Measurements from ENCODE around the gene GATM. TPM values are rescaled to one million over a fixed set of nuclear protein-coding genes. Genes with fewer than 3 reads are reported as not detected.

Gene GATM
- total and polyA plus RNA-seq, 2 of the 4 experiments (the other 2 are of a cell fraction) = 0.10 to 0.18 TPM

DNA sequence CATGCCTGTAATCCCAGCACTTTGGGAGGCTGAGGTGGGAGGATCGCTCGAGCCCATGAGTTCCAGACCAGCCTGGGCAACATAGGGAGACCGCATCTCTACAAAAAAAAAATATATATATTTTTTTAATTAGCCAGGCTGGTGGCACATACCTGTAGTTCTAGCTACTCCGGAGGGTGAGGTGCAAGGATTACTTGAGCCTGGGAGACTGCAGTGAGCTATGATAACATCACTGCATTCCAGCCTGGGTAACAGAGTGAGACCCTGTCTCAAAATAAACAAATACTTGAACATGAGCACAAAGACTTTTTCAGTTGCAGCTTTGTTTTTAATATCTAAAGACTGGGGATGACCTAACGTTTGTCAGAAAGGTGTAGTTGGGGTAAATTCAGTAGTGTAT, 31.3 kb upstream of the GATM start:
- in situ Hi-C loops (cut with MboI; ENCODE audit: low sequenced_read_pairs) = no loop called here
- BruUV-seq (replicated peaks) = no TSS peak
- no peak overlapping the region for H3K9ac ChIP-seq (ENCODE audit: low read depth, low read length)

More for the DNA sequence above, 31.3 kb upstream of the GATM start:
- DNase-seq (no peak), ATAC-seq (ENCODE audit: low read depth) (no peak)
- H3K27me3 ChIP-seq (ENCODE audit: control insufficient read depth, insufficient read depth, low read length) = no peaks in the 10 kb centered on the region
- no peak overlapping the region for H2AK9ac ChIP-seq (replicated peaks; ENCODE audit: low read depth, low read length, poor library complexity)
- intact Hi-C loops (cut with micrococcal nuclease) = no loop called here
- peaks cover 49% of the 10 kb centered on the region for H3K36me3 ChIP-seq (ENCODE audit: control insufficient read depth, insufficient read depth, low read length)
- no peak overlapping the region for H2BK120ac ChIP-seq (ENCODE audit: low read depth, low read length)
- peaks cover 5% of the 10 kb centered on the region; the same call in 1 of the 2 replicates for H3K9me1 ChIP-seq (ENCODE audit: insufficient read depth, low read length)
- H4K20me1 ChIP-seq (ENCODE audit: insufficient read depth, low read length) = peaks cover 9% of the 10 kb centered on the region; the same call in 1 of the 2 replicates
- no peaks in the 10 kb centered on the region for H3K4me1 ChIP-seq (ENCODE audit: control insufficient read depth, insufficient read depth, low read length)
- no peak overlapping the region for H3K18ac ChIP-seq (ENCODE audit: low read depth, low read length)
- H3K4me3 ChIP-seq (ENCODE audit: insufficient read depth, low read depth, low read length) = no peak overlapping the region
- no peak overlapping the region for H3K4ac ChIP-seq (ENCODE audit: low read depth, low read length)
- H4K91ac ChIP-seq (ENCODE audit: insufficient read depth, low read depth, low read length) = no peak overlapping the region
- no peak overlapping the region for H3K4me2 ChIP-seq (ENCODE audit: low read depth, low read length)
- WGBS, 2 experiments (ENCODE audit: extremely low coverage in 2 of 2, insufficient read length in 1 of 2) = 80% methylated on average over 1 of the region's 5 CpGs; no CpG with 5 or more reads in 1 of the 2 experiments
- no peak overlapping the region for H2BK20ac ChIP-seq (ENCODE audit: low read depth, low read length)
- H4K5ac ChIP-seq (ENCODE audit: low read depth, low read length) = no peak overlapping the region
- H4K8ac ChIP-seq (ENCODE audit: low read depth in 2 of 2, low read length in 2 of 2) = no peak overlapping the region
- ChIA-PET CTCF (interaction anchor here (1.2 kb wide), 2 partner anchors 10 to 48 kb away, joined by 3 read pairs; no protein-coding TSS in a partner anchor), POLR2A (ENCODE audit: unreplicated experiment) (no interaction called here)
- H2AFZ ChIP-seq (replicated peaks; ENCODE audit: low read length, poor library complexity) = no peak overlapping the region
- no peak overlapping the region for H3K27ac ChIP-seq (ENCODE audit: insufficient read depth, low read length)
- H3K23ac ChIP-seq (ENCODE audit: low read depth, low read length) = no peak overlapping the region
- no peak overlapping the region for H2BK5ac ChIP-seq (ENCODE audit: low read depth, low read length, poor library complexity, severe bottlenecking)
- no peaks in the 10 kb centered on the region for H3K9me3 ChIP-seq (ENCODE audit: control insufficient read depth, insufficient read depth, low read length)
- dilution Hi-C loops (cut with HindIII; ENCODE audit: low sequenced_read_pairs, unreplicated experiment) = no loop called here
- TF ChIP-seq, protein P1, sequence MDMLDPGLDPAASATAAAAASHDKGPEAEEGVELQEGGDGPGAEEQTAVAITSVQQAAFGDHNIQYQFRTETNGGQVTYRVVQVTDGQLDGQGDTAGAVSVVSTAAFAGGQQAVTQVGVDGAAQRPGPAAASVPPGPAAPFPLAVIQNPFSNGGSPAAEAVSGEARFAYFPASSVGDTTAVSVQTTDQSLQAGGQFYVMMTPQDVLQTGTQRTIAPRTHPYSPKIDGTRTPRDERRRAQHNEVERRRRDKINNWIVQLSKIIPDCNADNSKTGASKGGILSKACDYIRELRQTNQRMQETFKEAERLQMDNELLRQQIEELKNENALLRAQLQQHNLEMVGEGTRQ (IDR thresholded peaks at IDR 0.05; ENCODE audit: low read depth, low read length) = no peak
- TF ChIP-seq, protein P2, sequence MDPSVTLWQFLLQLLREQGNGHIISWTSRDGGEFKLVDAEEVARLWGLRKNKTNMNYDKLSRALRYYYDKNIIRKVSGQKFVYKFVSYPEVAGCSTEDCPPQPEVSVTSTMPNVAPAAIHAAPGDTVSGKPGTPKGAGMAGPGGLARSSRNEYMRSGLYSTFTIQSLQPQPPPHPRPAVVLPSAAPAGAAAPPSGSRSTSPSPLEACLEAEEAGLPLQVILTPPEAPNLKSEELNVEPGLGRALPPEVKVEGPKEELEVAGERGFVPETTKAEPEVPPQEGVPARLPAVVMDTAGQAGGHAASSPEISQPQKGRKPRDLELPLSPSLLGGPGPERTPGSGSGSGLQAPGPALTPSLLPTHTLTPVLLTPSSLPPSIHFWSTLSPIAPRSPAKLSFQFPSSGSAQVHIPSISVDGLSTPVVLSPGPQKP (IDR thresholded peaks at IDR 0.05; ENCODE audit: borderline replicate concordance, low read depth, low read length) = no peak
- TF ChIP-seq MAFK (IDR thresholded peaks at IDR 0.05; ENCODE audit: low read depth, low read length) = no peak
- no peak for TF ChIP-seq FOS (IDR thresholded peaks at IDR 0.05; ENCODE audit: low read depth, low read length)
- TF ChIP-seq RAD21 (IDR thresholded peaks at IDR 0.05; ENCODE audit: low read length) = no peak
- TF ChIP-seq SMC3 (IDR thresholded peaks at IDR 0.05; ENCODE audit: low read depth, low read length) = no peak
- no peak for TF ChIP-seq BHLHE40 (IDR thresholded peaks at IDR 0.05; ENCODE audit: low read depth, low read length)
- TF ChIP-seq MAZ (IDR thresholded peaks at IDR 0.05; ENCODE audit: borderline replicate concordance, low read depth, low read length) = no peak
- no peak for TF ChIP-seq NFE2L2 (IDR thresholded peaks at IDR 0.05; ENCODE audit: low read depth, low read length)
- no peak for TF ChIP-seq CEBPB (IDR thresholded peaks at IDR 0.05; ENCODE audit: low read depth, low read length)
- no peak for TF ChIP-seq MXI1 (IDR thresholded peaks at IDR 0.05; ENCODE audit: borderline replicate concordance, low read depth, low read length)
- no peak for TF ChIP-seq CHD1 (IDR thresholded peaks at IDR 0.05; ENCODE audit: low read depth, low read length)
- no peak for TF ChIP-seq RCOR1 (IDR thresholded peaks at IDR 0.05; ENCODE audit: insufficient replicate concordance, low read length)
- TF ChIP-seq RFX5 (IDR thresholded peaks at IDR 0.05; ENCODE audit: low read depth, low read length) = no peak
- TF ChIP-seq, protein P3, sequence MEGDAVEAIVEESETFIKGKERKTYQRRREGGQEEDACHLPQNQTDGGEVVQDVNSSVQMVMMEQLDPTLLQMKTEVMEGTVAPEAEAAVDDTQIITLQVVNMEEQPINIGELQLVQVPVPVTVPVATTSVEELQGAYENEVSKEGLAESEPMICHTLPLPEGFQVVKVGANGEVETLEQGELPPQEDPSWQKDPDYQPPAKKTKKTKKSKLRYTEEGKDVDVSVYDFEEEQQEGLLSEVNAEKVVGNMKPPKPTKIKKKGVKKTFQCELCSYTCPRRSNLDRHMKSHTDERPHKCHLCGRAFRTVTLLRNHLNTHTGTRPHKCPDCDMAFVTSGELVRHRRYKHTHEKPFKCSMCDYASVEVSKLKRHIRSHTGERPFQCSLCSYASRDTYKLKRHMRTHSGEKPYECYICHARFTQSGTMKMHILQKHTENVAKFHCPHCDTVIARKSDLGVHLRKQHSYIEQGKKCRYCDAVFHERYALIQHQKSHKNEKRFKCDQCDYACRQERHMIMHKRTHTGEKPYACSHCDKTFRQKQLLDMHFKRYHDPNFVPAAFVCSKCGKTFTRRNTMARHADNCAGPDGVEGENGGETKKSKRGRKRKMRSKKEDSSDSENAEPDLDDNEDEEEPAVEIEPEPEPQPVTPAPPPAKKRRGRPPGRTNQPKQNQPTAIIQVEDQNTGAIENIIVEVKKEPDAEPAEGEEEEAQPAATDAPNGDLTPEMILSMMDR (conservative IDR thresholded peaks at IDR 0.05; ENCODE audit: low read depth, low read length) = no peak
- TF ChIP-seq POLR2A (IDR thresholded peaks at IDR 0.05; ENCODE audit: low read depth, low read length) = no peak
- H3K14ac ChIP-seq (replicated peaks; ENCODE audit: low read depth, low read length) = no peak overlapping the region
- peaks cover 7 to 16% of the 10 kb centered on the region in 2 experiments; a peak in 3 of 4 replicates for H3K79me1 ChIP-seq (ENCODE audit: low read depth in 1 of 2, low read length in 2 of 2)
- H2AK5ac ChIP-seq (ENCODE audit: low read depth, low read length) = no peak overlapping the region
- H2BK15ac ChIP-seq (ENCODE audit: low read depth, low read length) = no peak overlapping the region
- no peak overlapping the region for H3K56ac ChIP-seq (ENCODE audit: extremely low read depth, insufficient read depth, low read length)
